OCI-LY7 (cell line): Measurements from ENCODE around the gene XAGE1A. TPM values are rescaled to one million over a fixed set of nuclear protein-coding genes. Genes with fewer than 3 reads are reported as not detected.
"Not testable (repeated sequence)": the region's sequence is repeated elsewhere in the genome, so short reads cannot be mapped to it uniquely, and the experiment has no call there.

Source experiments
- Bru-seq: library from RNA; stranded (reverse); fragments of 400-500 nt; gene quantifications from one replicate; lab custom pipeline; 2021; lab: Mats Ljungman, UMichigan
- BruChase-seq, 2 experiments: library from RNA; stranded (reverse); fragments of 400-500 nt; gene quantifications; one replicate each; lab custom pipeline; 2021; lab: Mats Ljungman, UMichigan
- BruUV-seq: library from RNA; stranded (reverse); fragments of 400-500 nt; replicated peaks from 2 replicates; lab custom pipeline; 2021; lab: Mats Ljungman, UMichigan
- CTCF ChIA-PET: fragments of 300-600 bp; sonication (Branson Sonifier 250); formaldehyde crosslinking; loops from one replicate; lab custom pipeline; 2022; ENCODE audit warnings: antibody characterized with exemption; ENCODE audit not compliant: unreplicated experiment; lab: Charles Lee
- POLR2A ChIA-PET: fragments of 300-600 bp; sonication (Branson Sonifier 250); formaldehyde crosslinking; loops from one replicate; lab custom pipeline; 2022; ENCODE audit warnings: antibody characterized with exemption; lab: Charles Lee
- DNase-seq: peaks from one replicate; pipeline ENCODE4 v3.0.0-alpha.2; 2015; ENCODE audit warnings: low spot score
- H2AFZ ChIP-seq: fragments of 200-600 bp; sonication (generic), shearing (Covaris generic); 2 replicates; pipeline ENCODE4 v1.6.1; 2014; ENCODE audit warnings: mild to moderate bottlenecking, antibody characterized with exemption, low read length, moderate library complexity
- H3K27ac ChIP-seq: fragments of 200-600 bp; sonication (generic); 2 replicates; pipeline ENCODE4 v1.5.1; 2014; ENCODE audit warnings: mixed run types, low read depth, mild to moderate bottlenecking, moderate library complexity, low read length, inconsistent platforms; ENCODE audit not compliant: poor library complexity, severe bottlenecking
- H3K36me3 ChIP-seq: fragments of 200-600 bp; sonication (generic); 2 replicates; pipeline ENCODE4 v1.6.1; 2014; ENCODE audit warnings: mild to moderate bottlenecking, antibody characterized with exemption, low read length, moderate library complexity, mixed read lengths; ENCODE audit not compliant: insufficient read depth
- H3K4me1 ChIP-seq: fragments of 200-600 bp; sonication (generic); 2 replicates; pipeline ENCODE4 v1.5.1; 2014; ENCODE audit warnings: mild to moderate bottlenecking, low read length; ENCODE audit not compliant: insufficient read depth, poor library complexity, severe bottlenecking
- H3K4me2 ChIP-seq: fragments of 200-600 bp; sonication (generic); 2 replicates; pipeline ENCODE4 v1.6.1; 2014; ENCODE audit warnings: mild to moderate bottlenecking, low read length
- H3K4me3 ChIP-seq: fragments of 200-600 bp; sonication (generic); 2 replicates; pipeline ENCODE4 v1.5.1; 2014; ENCODE audit warnings: mild to moderate bottlenecking, low read depth, low read length; ENCODE audit not compliant: poor library complexity, severe bottlenecking
- H3K79me2 ChIP-seq: fragments of 200-600 bp; sonication (generic); 2 replicates; pipeline ENCODE4 v1.6.1; 2016; ENCODE audit warnings: low read depth, mild to moderate bottlenecking, low read length, moderate library complexity, mixed read lengths; ENCODE audit not compliant: insufficient read depth
- H3K9me2 ChIP-seq: fragments of 200-600 bp; sonication (generic); 2 replicates; pipeline ENCODE4 v1.6.1; 2016; ENCODE audit warnings: mild to moderate bottlenecking, low read length, mixed read lengths; ENCODE audit not compliant: insufficient read depth
- H3K9me3 ChIP-seq: fragments of 200-600 bp; sonication (generic); 2 replicates; pipeline ENCODE4 v1.6.1; 2014; ENCODE audit warnings: mild to moderate bottlenecking, mixed run types, low read length, mixed read lengths
- H4K20me1 ChIP-seq: fragments of 200-600 bp; sonication (generic); 2 replicates; pipeline ENCODE4 v1.6.1; 2014; ENCODE audit warnings: mild to moderate bottlenecking, antibody characterized with exemption, low read length, moderate library complexity, mixed read lengths; ENCODE audit not compliant: insufficient read depth
- intact Hi-C: fragments of 100-400 bp; cut with micrococcal nuclease; formaldehyde crosslinking; loops from one replicate; pipeline ENCODE4 v1.10.0; 2022; ENCODE audit not compliant: unreplicated experiment
- long read RNA-seq: library from polyadenylated mRNA; stranded (forward); transcript quantifications from one replicate; pipeline ENCODE4 v2.0.0, GENCODE V29; 2022
- total RNA-seq, 2 experiments: library from RNA; depleted of rRNA in 1 of 2; stranded (reverse); fragments of >200 nt in 1 of 2; shearing (Covaris generic) in 1 of 2; gene quantifications; 2 replicates each; pipeline ENCODE4 v1.2.3, GENCODE V29; 2014 to 2022

Gene XAGE1A
- not detected in 2 replicates for total RNA-seq (2014; rRNA removed; shearing (Covaris generic))
- total RNA-seq (2022), result not detected in 2 replicates
- not detected for Bru-seq, nascent RNA
- BruChase-seq, experiment 1, labeled RNA remaining after a 6-hour chase, result not detected
- not detected for BruChase-seq, experiment 2, labeled RNA remaining after a 2-hour chase
- long read RNA-seq, result 0 reads

GRCh38 chrX:52495545-52496418 lies at the start of gene XAGE1A:
Gene XAGE1A, plus strand, starts transcription at chrX:52495808. Its CDS starts 1,554 bp downstream, at chrX:52497362.
- intact Hi-C loops, H3K9me2 ChIP-seq, H3K27ac ChIP-seq, BruUV-seq, H4K20me1 ChIP-seq, DNase-seq, POLR2A ChIA-PET, H3K4me1 ChIP-seq, H2AFZ ChIP-seq, H3K36me3 ChIP-seq, H3K9me3 ChIP-seq, H3K4me2 ChIP-seq, CTCF ChIA-PET, H3K4me3 ChIP-seq, H3K79me2 ChIP-seq: not testable (repeated sequence)

GRCh38 chrX:52452031-52452430 lies 43.6 kb upstream of the XAGE1A start:
- BruUV-seq, CTCF ChIA-PET, H3K27ac ChIP-seq, H3K4me1 ChIP-seq, DNase-seq, H3K9me3 ChIP-seq, H3K9me2 ChIP-seq, POLR2A ChIA-PET, intact Hi-C loops, H2AFZ ChIP-seq, H3K4me3 ChIP-seq, H3K4me2 ChIP-seq, H3K79me2 ChIP-seq, H4K20me1 ChIP-seq, H3K36me3 ChIP-seq: not testable (repeated sequence)

GRCh38 chrX:52471301-52471700 lies 24.3 kb upstream of the XAGE1A start:
- CTCF ChIA-PET, H3K4me2 ChIP-seq, H3K9me2 ChIP-seq, BruUV-seq, H2AFZ ChIP-seq, H3K9me3 ChIP-seq, H3K27ac ChIP-seq, H3K79me2 ChIP-seq, H3K4me3 ChIP-seq, H4K20me1 ChIP-seq, H3K4me1 ChIP-seq, intact Hi-C loops, DNase-seq, POLR2A ChIA-PET, H3K36me3 ChIP-seq: not testable (repeated sequence)

- H3K4me2 ChIP-seq, POLR2A ChIA-PET, H3K27ac ChIP-seq, DNase-seq, H3K9me3 ChIP-seq, H4K20me1 ChIP-seq, intact Hi-C loops, H3K9me2 ChIP-seq, H3K36me3 ChIP-seq, BruUV-seq, H2AFZ ChIP-seq, CTCF ChIA-PET, H3K4me3 ChIP-seq, H3K79me2 ChIP-seq, H3K4me1 ChIP-seq: not testable (repeated sequence)
Measured at GRCh38 chrX:52496419-52496772, 788 bp downstream of the XAGE1A start.

- H3K4me3 ChIP-seq, CTCF ChIA-PET, intact Hi-C loops, DNase-seq, H3K79me2 ChIP-seq, H3K36me3 ChIP-seq, H2AFZ ChIP-seq, POLR2A ChIA-PET, BruUV-seq, H3K27ac ChIP-seq, H3K9me3 ChIP-seq, H3K9me2 ChIP-seq, H4K20me1 ChIP-seq, H3K4me2 ChIP-seq, H3K4me1 ChIP-seq: not testable (repeated sequence)
Measured at GRCh38 chrX:52501362-52501761, 5.8 kb downstream of the XAGE1A start.
